Heart right ventricle (tissue), 16 donors: Measurements from ENCODE around the gene SLC6A6. TPM values are rescaled to one million over a fixed set of nuclear protein-coding genes. Genes with fewer than 3 reads are reported as not detected.

Experiments
- ATAC-seq, 8 donors: fragments of 200-7000 bp; cut with Tn5 transposase; one replicate each; pipeline ENCODE4 v1.9.1; 2020; ENCODE audit warnings: mild to moderate bottlenecking in 8 of 8, moderate library complexity in 8 of 8, moderate number of reproducible peaks in 1 of 8
- DNase-seq, 2 donors: peaks; one replicate each; pipeline ENCODE4 v3.0.0-alpha.2; 2020
- H3K27ac ChIP-seq, 10 donors: fragments of 200-600 bp; sonication (generic) in 2 of 10; one replicate each; pipeline versions ENCODE4 v1.5.0 to v1.8.0; 2020 to 2022; ENCODE audit warnings: mild to moderate bottlenecking in 3 of 10
- H3K27me3 ChIP-seq, 7 donors: fragments of 200-600 bp; one replicate each; pipeline ENCODE4 v1.8.0; 2021 to 2022; ENCODE audit warnings: mild to moderate bottlenecking in 2 of 7
- H3K36me3 ChIP-seq, 9 donors: fragments of 200-600 bp; sonication (generic) in 1 of 9; one replicate each; pipeline versions ENCODE4 v1.5.0 to v1.8.0; 2020 to 2022; ENCODE audit warnings: mild to moderate bottlenecking in 2 of 9
- H3K4me1 ChIP-seq, 9 donors: fragments of 200-600 bp; sonication (generic) in 1 of 9; one replicate each; pipeline versions ENCODE4 v1.5.0 to v1.8.0; 2020 to 2022; ENCODE audit warnings: mild to moderate bottlenecking in 4 of 9
- H3K4me3 ChIP-seq, 10 donors: fragments of 200-600 bp; sonication (generic) in 2 of 10; one replicate each; pipeline versions ENCODE4 v1.5.0 to v1.8.0; 2020 to 2022; ENCODE audit warnings: mild to moderate bottlenecking in 7 of 10, moderate library complexity in 2 of 10
- H3K9me3 ChIP-seq, 11 donors: fragments of 200-600 bp in 10 of 11; sonication (generic) in 2 of 11; one replicate each; pipeline versions ENCODE4 v1.5.0 to v1.8.0; 2013 to 2022; ENCODE audit warnings: mild to moderate bottlenecking in 2 of 11, control low read depth in 1 of 11, moderate library complexity in 1 of 11
- CTCF ChIP-seq, 9 donors: fragments of 200-600 bp; sonication (generic) in 2 of 9; IDR thresholded peaks; one replicate each; pipeline versions ENCODE4 v1.5.0 to v1.8.0; 2021 to 2022; ENCODE audit warnings: antibody characterized with exemption in 9 of 9, mild to moderate bottlenecking in 5 of 9, moderate library complexity in 1 of 9
- WGBS, 2 donors: extraction: QIAGEN DNeasy Blood & Tissue Kit; methylation state at CpG; one replicate each; pipeline ENCODE4 v1.1.7; 2013; ENCODE audit warnings: inconsistent platforms in 1 of 2; 5-methylcytosine and 5-hydroxymethylcytosine counted together
- intact Hi-C, 10 donors: fragments of 100-400 bp; cut with DNase I; formaldehyde crosslinking; loops; one replicate each; pipeline versions ENCODE4 v1.11.1 to v1.14.2; 2022
- long read RNA-seq, 3 donors: library from polyadenylated mRNA; unstranded; transcript quantifications; one replicate each; pipeline ENCODE4 v2.0.0, GENCODE V29; 2020 to 2021
- polyA plus RNA-seq, 2 donors: library from polyadenylated mRNA; stranded (reverse); fragments of 200-250 nt; gene quantifications; one replicate each; pipeline ENCODE4 v1.2.3, GENCODE V29; 2013
- total RNA-seq, 10 donors: library from RNA; stranded (reverse); fragmentation: NEBNext Ultra II Directional in 3 of 10; extraction: Animal tissue kit (Norgen Biotek cat#: 25700) in 3 of 10; gene quantifications; one replicate each; pipeline versions ENCODE4 v1.2.1 to v1.2.4, GENCODE V29; 2021 to 2023
- donor health status: Arrhythmogenic right ventricular cardiomyopathy.
- donor health status: ischemic (EF 13 %, LVEDD 7.1; RV severe dilation, severe dysfunction).
- donor health status: healthy with polysubstance abuse.
- donor health status: DM: no; HTN: yes; CAD: no.
- donor health status: DM: no; HTN: no; CAD: no.
- donor health status: ischemic (EF 25% LVEDD 6.9; RV normal size, moderate dysfunction).
- donor health status: ischemic (EF 25% LVEDD 5.7; RV mildly dilated, moderate dysfunction).
- donor health status: healthy.
- donor health status: DM: yes; HTN: yes; CAD: no.
- donor health status: Ischemic cardiomyopathy.
- donor health status: ischemic (EF 35%, LVEDD 5.7; RV mildly dilated, moderate dysfunction).
- donor health status: nonischemic (EF 11% LVEDD 7.7; RV severe dilation, severe dysfunction).
- donor health status: DM: yes; HTN: yes; CAD: no.
- donor health status: PGD.
- donor health status: ischemic (EF 29% LVEDD 5.4; RV normal size, mild dysfunction).
- donor health status: nonischemic (EF 23%, LVEDD 6.1; RV moderate dilation, normal function).

The SLC6A6 gene
- total RNA-seq, result 10 to 100 TPM; 11.4 to 68.7 (median 44.0) TPM
- 10 to 100 TPM in 1 of 2 donors, 1 to 10 TPM in 1; 7.7 to 55.4 TPM for polyA plus RNA-seq
- long read RNA-seq, donor 1, full-length matches to known transcripts, result 2 of 11 reads
- long read RNA-seq, donor 1, partial matches to known transcripts, result 2 of 11 reads
- long read RNA-seq, donor 1, other reads (novel, unspliced or antisense), result 7 of 11 reads
- long read RNA-seq, donor 2, full-length matches to known transcripts, result 4 of 23 reads
- long read RNA-seq, donor 2, partial matches to known transcripts, result 1 of 23 reads
- long read RNA-seq, donor 2, other reads (novel, unspliced or antisense), result 18 of 23 reads
- long read RNA-seq, donor 3, full-length matches to known transcripts, result 5 of 115 reads
- long read RNA-seq, donor 3, partial matches to known transcripts, result 2 of 115 reads
- long read RNA-seq, donor 3, other reads (novel, unspliced or antisense), result 108 of 115 reads

GRCh38 chr3:14402304-14402811, at the start of gene SLC6A6:
TSS of gene SLC6A6 (plus strand) at chr3:14402606. CDS start at chr3:14443635, 41,029 bp downstream.
- no peaks in the 10 kb centered on the region for H3K9me3 ChIP-seq
- peaks cover 0 to 17% (median 0%) of the 10 kb centered on the region in 7 donors for H3K27me3 ChIP-seq
- peak within 1 kb of the TSS; percentile 58 to 94 (median 87) for H3K27ac ChIP-seq
- peak; percentile 91 for DNase-seq
- peaks cover 0 to 11% (median 0%) of the 10 kb centered on the region in 9 donors for H3K36me3 ChIP-seq
- 1% methylated on average over 55 to 59 of the region's 59 CpGs for WGBS, 2 donors
- peak in 7 of 9 donors; percentile 14 to 58 (median 42) for TF ChIP-seq CTCF (IDR thresholded peaks at IDR 0.05)
- peak within 1 kb of the TSS; percentile 52 to 87 (median 72) for H3K4me3 ChIP-seq
- peak; percentile 77 to 85 (median 80) for ATAC-seq
- intact Hi-C loops, result loop anchor here in 8 of 10 donors (2.0 to 10.0 kb wide), 7 partner anchors 35 to 138 kb away; no protein-coding TSS in a partner anchor
- peaks cover 14 to 69% (median 29%) of the 10 kb centered on the region in 9 donors for H3K4me1 ChIP-seq

- Histone ChIP-seq H3K9me3 (no peaks in the 10 kb centered on the region), H3K36me3 (no peaks in the 10 kb centered on the region), H3K27ac (no peak overlapping the region), H3K4me1 (peaks cover 0 to 7% (median under 1%) of the 10 kb centered on the region in 9 donors), H3K4me3 (no peak overlapping the region), H3K27me3 (peaks cover 0 to 47% (median 0%) of the 10 kb centered on the region in 7 donors)
- intact Hi-C loops, result no loop called here
- TF ChIP-seq CTCF (IDR thresholded peaks at IDR 0.05), result no peak
- ATAC-seq, result no peak
- no peak for DNase-seq
- 78 to 90% methylated on average over 1 of the region's 1 CpG for WGBS, 2 donors
Observed at GRCh38 chr3:14353502-14353901, 48.9 kb upstream of the SLC6A6 start.

- Histone ChIP-seq H3K4me3 (no peak overlapping the region), H3K27ac (no peak overlapping the region), H3K36me3 (no peaks in the 10 kb centered on the region), H3K4me1 (peaks cover 0 to 11% (median 4%) of the 10 kb centered on the region in 9 donors), H3K27me3 (peaks cover 0 to 44% (median 15%) of the 10 kb centered on the region in 7 donors), H3K9me3 (no peaks in the 10 kb centered on the region)
- WGBS, 2 donors, result 63 to 77% methylated on average over 1 of the region's 1 CpG
- no peak for ATAC-seq
- DNase-seq, result no peak
- intact Hi-C loops, result no loop called here
- no peak for TF ChIP-seq CTCF (IDR thresholded peaks at IDR 0.05)
Observed at GRCh38 chr3:14357463-14357862, 44.9 kb upstream of the SLC6A6 start.

- H3K27ac ChIP-seq, result peak overlapping the region in 5 of 10 donors; percentile 26 to 63 (median 50)
- intact Hi-C loops, result no loop called here
- peak; percentile 77 to 91 (median 86) for ATAC-seq
Observed at GRCh38 chr3:14358426-14359211, 43.8 kb upstream of the SLC6A6 start.

More at GRCh38 chr3:14358426-14359211, 43.8 kb upstream of the SLC6A6 start:
- peak in 1 of 9 donors; percentile 12 for TF ChIP-seq CTCF (IDR thresholded peaks at IDR 0.05)
- Histone ChIP-seq H3K9me3 (no peaks in the 10 kb centered on the region), H3K4me1 (peaks cover 0 to 11% (median 4%) of the 10 kb centered on the region in 9 donors), H3K36me3 (no peaks in the 10 kb centered on the region), H3K4me3 (peak overlapping the region in 3 of 10 donors; percentile 6 to 18 (median 12)), H3K27me3 (peaks cover 0 to 46% (median 15%) of the 10 kb centered on the region in 7 donors)
- peak; percentile 50 to 66 for DNase-seq
- WGBS, 2 donors, result 30 to 37% methylated on average over 26 of the region's 26 CpGs
